GM19023 (cell line): Measurements from ENCODE around the gene STK25.
"Not testable (repeated sequence)": the region's sequence is repeated elsewhere in the genome, so short reads cannot be mapped to it uniquely, and the experiment has no call there.

Experiments
- ATAC-seq: cut with Tn5 transposase; IDR thresholded peaks from one replicate; pipeline ENCODE4 v1.9.1; 2021; ENCODE audit warnings: mild to moderate bottlenecking, moderate library complexity; ENCODE audit not compliant: unreplicated experiment

The STK25 gene

GRCh38 chr2:241469746-241470145 is 38.6 kb downstream of the STK25 start:
- no peak for ATAC-seq

- no peak for ATAC-seq
These were observed 40.0 kb downstream of the STK25 start for GRCh38 chr2:241468476-241468781.

DNA sequence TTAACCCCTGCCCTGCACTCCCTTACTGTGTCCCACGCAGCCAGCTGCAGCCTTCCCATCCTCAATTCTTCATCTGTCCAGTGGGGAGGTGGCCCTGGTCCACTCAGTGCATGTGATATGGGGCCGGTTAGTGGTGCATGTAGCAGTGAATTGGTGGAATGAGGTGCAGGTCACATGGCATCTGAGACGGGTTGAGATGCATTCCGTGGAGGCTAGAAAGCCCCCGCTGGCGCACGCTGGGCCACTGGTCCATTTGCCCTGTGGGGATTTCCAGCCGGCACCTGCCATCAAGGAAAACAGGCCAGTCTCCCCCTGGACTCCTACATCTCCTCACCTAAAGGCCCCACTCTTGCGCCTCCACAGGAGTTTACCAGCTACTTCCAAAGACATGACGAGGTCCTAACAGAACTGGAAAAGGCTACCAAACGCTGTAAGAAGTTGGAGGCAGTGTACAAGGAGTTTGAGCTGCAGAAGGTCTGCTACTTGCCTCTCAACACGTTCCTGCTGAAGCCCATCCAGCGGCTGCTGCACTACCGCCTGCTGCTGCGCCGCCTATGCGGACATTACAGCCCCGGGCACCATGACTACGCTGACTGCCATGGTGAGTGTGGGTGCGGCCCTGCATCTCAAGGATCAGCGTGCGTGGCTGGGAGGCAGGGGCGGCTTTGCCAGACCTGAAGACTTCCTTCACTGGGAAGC is 40.5 kb downstream of the STK25 start:
- ATAC-seq = no peak

DNA sequence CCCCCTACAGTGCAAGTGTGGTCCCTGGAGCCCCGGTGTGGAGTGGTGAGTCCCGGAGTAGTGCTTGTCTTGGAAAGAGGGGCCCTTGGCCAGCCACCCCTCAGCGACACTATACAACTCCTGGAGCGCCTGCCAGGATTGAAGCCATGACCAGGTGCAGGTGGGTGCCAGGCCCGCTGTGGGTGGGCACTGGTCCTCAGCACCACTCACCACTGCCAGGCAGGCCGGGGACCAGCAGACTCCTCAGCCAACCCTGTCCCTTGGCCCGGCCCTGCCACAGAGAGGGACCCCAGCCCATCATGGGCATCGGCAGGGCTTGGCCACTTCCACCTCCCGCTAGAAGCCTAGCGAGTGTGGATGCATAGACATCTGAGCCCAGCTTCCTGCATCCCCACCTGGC is 42.2 kb downstream of the STK25 start:
- no peak for ATAC-seq

GRCh38 chr2:241465543-241465942 is 42.8 kb downstream of the STK25 start:
- no peak for ATAC-seq

- no peak for ATAC-seq
These were observed 44.9 kb downstream of the STK25 start for GRCh38 chr2:241463276-241464135.

DNA sequence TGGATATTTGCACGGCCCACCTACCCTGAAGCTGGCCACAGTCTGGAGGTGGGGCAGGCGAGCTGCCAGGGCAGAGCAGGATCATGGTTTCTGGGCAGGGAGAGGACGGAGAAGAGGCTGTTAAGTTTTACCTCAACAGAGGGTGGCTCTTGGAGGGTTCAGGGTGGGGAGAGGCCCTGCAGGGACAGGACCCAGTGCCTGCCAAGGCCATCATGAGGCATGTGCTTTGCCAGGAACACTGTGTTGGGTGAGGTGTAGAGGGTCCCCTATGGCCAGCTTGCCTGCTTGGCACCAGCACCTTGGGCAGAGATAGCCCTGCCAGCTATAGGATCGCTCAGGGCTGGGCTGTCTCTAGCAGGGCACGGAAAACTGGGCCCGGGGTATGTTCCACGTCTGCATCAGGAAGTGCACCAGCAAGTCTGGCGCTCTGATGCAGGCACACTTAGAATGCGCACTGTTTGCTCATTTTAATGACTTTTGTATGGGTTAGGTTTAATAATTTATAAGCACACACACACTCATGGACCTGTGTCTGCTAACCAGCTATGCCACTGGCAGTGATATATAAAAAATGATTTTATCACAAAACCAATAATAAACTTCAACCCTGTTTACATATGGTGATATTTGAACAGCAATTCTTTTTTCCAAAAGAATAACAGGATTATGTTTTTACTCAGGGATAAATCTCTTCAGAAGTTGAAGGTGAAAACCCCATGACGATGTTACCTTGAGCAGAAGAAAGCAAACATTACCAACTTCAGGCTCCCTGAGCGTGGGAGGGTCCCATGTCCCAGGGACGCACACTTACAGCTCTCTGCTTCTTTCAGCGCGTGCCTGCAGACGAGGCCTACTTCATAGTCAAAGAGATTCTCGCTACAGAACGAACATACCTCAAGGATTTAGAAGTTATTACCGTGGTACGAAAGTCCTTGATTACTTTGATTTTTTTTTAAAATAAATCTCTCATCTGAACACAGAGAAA is 46.4 kb downstream of the STK25 start:
- ATAC-seq = no peak

DNA sequence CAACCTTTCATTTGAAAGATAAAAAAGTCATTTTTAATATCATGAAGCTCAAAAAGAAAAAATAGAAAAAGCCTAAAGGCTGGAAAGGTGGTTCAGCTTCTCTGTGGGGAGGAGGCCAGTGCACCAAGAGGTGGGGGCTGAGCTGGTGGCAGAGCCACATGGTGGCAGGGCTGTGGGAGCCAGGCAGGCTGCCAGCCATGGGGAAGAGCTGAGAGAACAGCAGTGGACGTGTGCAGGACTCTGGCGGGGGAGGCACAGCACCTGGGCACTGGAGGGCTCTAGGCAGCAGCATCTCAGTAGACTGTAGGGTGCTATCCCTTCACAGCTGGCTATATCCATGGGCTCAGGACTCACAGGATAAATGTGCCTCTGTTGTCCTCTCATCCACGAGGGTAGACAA is 47.8 kb downstream of the STK25 start:
- no peak for ATAC-seq

DNA sequence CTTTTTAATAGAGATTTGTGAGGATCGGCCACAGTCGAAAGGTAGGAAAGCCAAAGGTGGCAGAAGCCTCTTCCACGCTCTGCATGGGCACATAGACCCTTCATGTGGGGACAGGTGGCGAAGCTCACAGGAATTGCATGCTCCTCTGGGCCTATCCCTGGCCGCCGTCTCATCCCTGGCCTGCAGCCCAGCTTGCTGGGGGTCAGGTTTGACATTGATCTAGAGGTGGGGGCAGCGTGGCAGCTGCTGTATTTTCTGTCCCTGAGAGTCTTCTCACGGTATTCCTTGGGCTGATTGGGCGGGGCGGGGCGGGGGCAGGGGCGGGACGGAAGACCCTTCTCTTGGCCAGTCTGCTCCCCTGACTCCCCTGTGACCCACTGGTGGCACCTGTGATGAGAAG is 48.9 kb downstream of the STK25 start:
- ATAC-seq = no peak

GRCh38 chr2:241458687-241459086 is 49.7 kb downstream of the STK25 start:
- no peak for ATAC-seq

DNA sequence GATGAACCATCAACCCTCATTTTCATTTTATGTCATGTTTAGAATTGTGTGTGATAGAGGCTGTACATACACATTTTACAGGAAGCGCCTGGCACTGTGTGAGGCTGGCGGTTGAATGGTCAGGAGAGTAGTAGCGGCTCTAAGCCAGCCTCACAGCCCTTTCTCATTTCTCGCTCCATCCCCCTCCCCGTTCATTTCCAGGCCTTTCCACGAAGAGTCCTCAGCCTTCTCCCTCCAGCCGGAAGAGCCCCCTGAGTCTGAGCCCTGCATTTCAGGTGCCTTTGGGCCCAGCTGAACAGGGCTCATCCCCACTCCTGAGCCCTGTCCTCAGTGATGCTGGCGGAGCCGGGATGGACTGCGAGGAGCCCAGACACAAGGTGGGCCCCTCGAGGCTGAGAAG is 51.8 kb downstream of the STK25 start:
- ATAC-seq = no peak

GRCh38 chr2:241454837-241455485 is 53.4 kb downstream of the STK25 start:
- ATAC-seq = no peak

DNA sequence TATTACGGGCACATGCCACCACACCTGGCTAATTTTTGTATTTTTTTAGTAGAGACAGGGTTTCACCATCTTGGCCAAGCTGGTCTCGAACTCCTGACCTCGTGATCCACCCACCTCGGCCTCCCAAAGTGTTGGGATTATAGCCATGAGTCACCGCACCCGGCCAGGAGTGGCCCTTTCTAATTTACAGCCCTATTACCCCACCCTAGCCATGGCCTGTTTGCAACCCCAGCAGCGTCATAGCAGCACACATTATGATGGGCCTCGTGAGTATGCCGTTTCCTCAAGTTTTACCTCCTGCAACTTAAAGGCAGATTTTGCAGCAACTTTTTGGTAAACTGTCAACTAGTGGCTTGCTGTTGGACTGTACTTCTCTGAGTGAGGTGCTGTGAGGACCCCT is 54.5 kb downstream of the STK25 start:
- ATAC-seq = not testable (repeated sequence)

DNA sequence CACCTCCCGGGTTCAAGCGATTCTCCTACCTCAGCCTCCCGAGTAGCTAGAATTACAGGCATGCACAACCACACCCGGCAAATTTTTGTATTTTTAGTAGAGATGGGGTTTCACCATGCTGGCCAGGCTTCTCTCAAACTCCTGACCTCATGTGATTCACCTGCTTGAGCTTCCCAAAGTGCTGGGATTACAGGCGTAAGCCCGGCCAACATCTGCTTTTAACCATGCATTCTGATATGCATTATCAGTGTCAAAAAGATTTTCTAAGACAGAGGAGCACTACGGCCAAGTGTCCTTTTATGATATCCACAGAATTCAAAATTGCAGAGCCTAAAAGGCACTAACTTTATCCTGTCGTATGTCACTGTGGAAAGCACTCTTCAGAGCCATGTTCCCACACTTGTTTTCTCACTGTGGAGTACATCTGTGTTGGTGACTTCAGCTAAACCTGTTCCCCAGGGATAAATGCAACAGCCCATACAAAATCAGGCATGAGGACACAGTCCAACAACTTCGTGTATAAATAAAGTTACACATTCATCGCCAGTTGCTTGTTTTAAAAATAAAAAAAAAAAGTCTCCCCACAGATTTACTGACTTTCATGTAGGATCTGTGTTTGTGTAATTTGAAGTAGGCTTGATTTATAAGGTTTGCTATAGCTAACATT is 56.4 kb downstream of the STK25 start:
- no peak for ATAC-seq

DNA sequence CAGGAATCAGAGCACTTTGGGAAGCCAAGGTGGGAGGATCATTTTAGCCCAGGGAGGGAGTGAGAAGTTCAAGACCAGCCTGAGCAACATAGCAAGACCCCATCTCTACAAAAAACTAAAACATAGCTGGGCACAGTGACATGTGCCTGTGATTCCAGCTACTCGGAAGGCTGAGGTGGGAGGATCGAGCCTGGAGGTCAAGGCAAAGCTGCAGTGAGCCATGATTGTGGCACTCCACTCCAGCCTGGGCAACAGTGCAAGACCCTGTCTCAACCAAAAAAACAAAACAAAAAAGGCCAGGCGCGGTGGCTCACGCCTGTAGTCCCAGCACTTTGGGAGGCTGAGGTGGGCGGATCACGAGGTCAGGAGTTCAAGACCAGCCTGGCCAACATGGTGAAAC is 58.3 kb downstream of the STK25 start:
- ATAC-seq = not testable (repeated sequence)

DNA sequence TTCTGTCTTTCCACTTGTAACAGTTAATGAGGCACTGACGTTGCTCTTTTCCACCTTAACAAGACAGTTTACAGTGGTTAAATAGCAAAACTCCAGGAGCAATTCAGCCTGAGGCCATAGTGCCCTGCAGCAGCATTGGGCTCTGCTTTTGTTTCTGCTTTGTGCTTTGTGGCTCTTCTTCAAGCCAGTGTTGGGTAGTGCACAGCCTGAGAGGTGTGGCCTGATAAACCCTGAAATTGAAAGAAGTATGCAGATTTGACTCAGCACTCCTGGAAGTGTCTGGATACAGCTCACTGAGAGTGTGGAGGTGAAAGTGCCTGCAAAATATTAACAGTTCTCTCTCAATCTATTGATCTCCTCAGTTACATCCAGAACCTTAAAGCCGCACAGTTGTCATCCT is 63.0 kb downstream of the STK25 start:
- ATAC-seq = no peak

DNA sequence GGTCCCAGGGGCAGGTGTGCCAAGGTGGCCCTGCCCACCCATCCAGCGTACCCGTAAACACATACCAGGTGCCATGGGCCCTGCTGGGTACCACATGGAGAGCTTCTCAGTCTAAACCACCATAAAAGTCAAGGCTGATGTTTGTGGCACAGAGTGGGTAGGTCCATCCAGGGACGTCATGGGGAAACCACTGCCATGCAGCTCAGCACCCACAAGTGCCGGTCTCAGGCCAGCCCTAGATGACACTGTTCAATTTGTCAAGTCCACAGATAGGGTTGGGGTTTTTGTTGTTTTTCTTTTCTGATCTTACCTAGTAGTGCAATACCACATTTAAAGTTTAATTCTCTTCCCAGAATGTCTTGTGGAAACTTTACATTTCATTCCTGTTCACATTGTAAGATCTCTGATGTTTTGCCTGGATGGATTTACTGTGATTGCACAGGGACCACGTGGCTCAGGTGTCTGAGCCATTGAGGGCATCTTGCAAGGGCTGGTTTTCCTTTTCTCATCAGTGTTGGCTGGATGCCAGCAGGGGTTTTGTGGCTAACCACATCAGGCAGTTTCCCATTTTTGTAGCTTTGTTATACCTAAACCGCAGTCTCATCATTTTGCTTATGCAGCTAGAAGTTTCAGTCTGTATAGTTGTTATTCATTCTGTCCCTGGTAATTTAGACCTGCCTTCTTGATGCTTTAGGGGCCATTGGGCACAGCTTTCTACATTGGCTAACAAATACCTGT is 64.7 kb downstream of the STK25 start:
- no peak for ATAC-seq
